Breast epithelium (tissue), 3 donors: Measurements from ENCODE around the gene F12.

Source experiments
- POLR2AphosphoS5 ChIP-seq, 3 donors: sonication (generic); formaldehyde crosslinking; IDR thresholded peaks; one replicate each; pipeline ENCODE4 v1.6.1; 2017; ENCODE audit warnings: antibody characterized with exemption in 3 of 3
- TF ChIP-seq, protein P1 (sequence below), 3 donors: fragments of 450-650 bp; IDR thresholded peaks; one replicate each; pipeline ENCODE4 v1.5.1; 2016 to 2017; ENCODE audit warnings: antibody characterized with exemption in 3 of 3, mild to moderate bottlenecking in 3 of 3, moderate library complexity in 3 of 3

- TF ChIP-seq, protein P1, sequence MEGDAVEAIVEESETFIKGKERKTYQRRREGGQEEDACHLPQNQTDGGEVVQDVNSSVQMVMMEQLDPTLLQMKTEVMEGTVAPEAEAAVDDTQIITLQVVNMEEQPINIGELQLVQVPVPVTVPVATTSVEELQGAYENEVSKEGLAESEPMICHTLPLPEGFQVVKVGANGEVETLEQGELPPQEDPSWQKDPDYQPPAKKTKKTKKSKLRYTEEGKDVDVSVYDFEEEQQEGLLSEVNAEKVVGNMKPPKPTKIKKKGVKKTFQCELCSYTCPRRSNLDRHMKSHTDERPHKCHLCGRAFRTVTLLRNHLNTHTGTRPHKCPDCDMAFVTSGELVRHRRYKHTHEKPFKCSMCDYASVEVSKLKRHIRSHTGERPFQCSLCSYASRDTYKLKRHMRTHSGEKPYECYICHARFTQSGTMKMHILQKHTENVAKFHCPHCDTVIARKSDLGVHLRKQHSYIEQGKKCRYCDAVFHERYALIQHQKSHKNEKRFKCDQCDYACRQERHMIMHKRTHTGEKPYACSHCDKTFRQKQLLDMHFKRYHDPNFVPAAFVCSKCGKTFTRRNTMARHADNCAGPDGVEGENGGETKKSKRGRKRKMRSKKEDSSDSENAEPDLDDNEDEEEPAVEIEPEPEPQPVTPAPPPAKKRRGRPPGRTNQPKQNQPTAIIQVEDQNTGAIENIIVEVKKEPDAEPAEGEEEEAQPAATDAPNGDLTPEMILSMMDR (IDR thresholded peaks at IDR 0.05) = no peak
- TF ChIP-seq POLR2AphosphoS5 (IDR thresholded peaks at IDR 0.05) = no peak
These were observed 23.7 kb upstream of the F12 start for GRCh38 chr5:177432839-177433657.
